ENCODE measurements around the gene PRDM4.

Gene PRDM4, protein sequence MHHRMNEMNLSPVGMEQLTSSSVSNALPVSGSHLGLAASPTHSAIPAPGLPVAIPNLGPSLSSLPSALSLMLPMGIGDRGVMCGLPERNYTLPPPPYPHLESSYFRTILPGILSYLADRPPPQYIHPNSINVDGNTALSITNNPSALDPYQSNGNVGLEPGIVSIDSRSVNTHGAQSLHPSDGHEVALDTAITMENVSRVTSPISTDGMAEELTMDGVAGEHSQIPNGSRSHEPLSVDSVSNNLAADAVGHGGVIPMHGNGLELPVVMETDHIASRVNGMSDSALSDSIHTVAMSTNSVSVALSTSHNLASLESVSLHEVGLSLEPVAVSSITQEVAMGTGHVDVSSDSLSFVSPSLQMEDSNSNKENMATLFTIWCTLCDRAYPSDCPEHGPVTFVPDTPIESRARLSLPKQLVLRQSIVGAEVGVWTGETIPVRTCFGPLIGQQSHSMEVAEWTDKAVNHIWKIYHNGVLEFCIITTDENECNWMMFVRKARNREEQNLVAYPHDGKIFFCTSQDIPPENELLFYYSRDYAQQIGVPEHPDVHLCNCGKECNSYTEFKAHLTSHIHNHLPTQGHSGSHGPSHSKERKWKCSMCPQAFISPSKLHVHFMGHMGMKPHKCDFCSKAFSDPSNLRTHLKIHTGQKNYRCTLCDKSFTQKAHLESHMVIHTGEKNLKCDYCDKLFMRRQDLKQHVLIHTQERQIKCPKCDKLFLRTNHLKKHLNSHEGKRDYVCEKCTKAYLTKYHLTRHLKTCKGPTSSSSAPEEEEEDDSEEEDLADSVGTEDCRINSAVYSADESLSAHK

DNA sequence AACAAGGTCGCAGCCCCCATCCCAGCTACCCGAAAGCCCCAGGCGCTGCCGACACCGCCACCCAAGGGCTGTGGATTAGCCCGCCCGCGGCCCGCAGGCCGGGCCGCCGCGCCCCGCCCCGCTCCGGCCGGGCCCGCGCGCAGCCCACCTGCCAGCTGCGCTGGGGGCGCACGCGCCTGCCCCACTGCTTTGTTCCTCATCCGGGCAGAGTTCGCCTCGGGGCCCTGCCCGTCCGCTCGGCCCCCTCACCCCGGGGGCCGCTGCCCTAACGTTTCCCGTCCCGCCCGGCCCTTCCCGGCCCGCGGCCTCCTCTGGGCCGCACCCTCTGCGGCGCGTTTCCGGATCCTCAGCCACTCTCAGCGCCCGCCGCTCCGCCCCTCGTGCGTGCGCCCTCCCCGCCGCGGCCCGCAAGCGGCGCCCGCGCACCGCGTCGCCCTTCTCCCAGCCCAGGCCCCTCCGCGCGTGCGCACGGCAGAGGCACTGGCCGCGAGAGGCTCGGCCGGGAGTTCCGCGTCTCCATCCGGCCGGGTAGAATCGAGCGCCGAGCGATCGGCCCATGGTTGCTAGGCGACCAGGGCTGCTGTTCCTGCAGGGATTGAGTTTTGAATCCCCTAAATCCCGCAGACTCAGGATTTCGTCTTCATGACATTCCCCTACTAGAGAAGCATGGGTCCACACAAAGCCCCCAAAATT lies at the start of gene PRDM4:
TSS of gene PRDM4 (minus strand) at position 329 of the 693 bp plus-strand sequence. CDS start 622 bp downstream, outside the sequence.
- DNase-seq, result peak; percentile 80 to 88

DNA sequence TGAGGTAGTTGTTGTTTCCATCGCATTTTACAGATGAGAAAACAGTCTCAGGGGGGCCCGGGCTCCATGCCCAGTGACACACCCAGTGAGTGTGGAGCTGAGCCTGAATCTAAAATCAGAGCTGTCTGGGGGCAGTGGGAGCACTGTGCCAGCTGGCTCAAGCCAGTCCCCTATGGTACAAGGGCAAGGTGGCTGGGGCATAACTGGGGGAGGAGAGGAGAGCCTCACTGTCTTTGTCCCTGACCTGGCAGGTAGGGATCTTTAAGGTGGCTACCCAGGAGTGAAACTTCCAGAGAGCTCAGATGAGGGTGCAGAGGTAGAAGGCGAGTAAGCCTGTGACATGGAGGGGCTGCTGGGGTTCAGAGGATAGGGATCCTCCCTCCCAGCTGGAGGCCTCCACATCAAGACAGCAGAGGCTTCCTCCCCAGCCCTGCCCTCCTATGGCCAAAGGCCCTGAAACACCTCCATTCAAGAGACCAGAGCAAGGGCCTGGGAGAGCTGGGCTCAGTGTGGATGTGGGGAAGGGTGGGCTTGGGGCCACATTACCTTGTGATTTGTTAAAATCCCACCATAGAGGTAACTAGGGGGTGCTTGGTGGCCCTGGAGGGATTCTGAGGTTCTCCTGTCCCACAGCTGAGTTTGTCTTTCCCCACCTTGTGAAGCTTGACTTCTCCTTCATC lies 46.7 kb upstream of the PRDM4 start:
- no peak for DNase-seq

DNA sequence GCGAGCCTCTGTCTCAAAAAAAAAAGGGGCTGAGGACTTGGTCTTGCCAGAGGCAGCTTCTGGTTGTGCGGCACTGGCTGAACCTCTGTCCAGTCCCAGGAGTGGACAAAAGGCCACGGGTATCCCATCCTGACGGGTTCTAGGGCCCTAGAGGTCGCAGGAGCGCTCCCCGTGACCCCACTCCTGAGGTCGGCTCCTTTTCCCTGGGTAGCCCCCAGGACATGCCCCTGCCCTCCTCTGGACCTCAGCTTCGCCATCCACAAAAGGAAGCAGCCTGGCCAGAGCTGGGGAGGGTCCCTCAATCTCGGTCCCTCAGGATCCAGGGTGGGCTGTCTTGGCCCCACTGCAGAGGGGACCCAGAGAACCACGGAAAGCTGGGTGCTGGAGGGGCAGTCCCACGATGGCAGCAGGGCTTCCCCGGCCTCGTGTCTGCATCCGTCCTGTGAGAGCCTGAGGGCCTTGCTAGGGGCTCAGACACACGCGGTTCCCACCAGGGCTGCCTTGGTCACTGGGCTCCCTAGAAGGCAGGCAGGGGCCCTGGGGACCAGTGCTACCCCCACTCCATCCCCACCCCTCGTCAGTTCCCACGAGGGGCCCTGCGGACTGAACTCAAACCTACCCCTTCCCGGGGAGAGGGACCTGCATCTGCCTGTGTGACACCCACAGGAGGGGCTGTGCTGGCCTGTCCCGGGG lies 44.7 kb upstream of the PRDM4 start:
- DNase-seq, result no peak

DNA sequence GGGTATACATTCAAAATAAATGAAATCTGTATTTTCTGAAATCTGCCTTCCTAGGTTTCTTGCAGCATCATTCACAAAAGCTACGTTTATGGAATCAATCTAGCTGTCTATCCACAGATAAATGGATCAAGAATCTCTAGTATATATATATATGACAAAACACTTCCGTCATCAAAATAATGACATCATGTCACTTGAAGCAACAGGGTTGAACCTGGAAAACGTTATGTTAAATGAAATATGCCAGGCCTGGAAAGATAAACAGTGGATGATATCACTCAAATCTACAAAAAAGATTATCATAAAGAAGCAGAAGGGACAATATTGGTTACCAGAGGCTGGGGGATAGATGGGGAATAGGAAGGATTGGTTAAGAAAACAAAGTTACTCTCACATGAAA lies 42.2 kb upstream of the PRDM4 start:
- no peak for DNase-seq

DNA sequence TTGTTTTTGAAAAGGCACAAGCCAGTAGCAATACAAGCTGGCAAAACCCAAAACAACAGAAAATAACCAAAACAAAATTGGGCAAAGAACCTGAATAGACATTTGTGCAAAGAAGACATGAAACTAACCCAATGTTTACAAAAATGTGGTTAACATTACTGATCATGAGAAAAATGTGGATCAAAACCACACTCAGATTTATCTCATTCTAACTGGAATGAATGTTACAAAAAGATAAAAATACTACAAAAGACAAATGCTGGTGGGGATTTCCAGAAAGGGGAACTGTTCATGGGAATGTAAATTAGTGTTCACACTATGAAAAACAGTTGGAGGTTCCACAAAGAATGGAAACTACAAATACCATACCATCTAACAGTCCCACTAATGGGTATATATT lies 40.2 kb upstream of the PRDM4 start:
- no peak for DNase-seq

DNA sequence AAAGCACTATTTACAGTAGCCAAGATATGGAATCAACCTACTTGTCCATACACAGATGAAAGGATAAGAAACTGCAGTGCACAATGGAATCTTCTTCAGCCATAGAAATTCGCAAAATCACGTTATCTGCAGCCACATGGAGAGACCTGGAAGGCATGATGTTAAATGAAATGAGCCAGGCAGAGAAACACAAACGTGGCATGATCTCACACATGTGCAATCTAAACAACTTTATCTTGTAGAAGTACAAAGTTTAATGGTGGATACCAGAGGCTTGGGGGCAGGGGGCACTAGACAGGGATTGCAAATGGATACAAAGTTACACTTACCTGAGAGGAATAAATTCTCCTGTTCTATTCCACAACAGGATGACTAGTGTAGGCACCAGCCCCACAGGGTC lies 37.6 kb upstream of the PRDM4 start:
- no peak for DNase-seq

DNA sequence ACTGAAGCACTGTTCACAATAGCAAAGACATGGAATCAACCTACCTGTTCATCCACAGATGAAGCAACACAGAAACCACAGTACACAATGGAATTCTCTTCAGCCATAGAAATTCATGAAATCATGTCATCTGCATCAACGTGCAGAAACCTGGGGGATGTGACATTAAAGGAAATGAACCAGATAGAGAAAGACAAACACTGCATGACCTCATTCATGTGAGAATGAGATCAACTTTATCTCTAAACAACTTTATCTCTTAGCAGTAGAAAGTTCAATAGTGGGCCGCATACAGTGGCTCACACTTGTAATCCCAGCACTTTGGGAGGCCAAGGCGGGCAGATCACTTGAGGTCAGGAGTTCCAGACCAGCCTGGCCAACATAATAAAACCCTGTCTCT lies 33.5 kb upstream of the PRDM4 start:
- no peak for DNase-seq

DNA sequence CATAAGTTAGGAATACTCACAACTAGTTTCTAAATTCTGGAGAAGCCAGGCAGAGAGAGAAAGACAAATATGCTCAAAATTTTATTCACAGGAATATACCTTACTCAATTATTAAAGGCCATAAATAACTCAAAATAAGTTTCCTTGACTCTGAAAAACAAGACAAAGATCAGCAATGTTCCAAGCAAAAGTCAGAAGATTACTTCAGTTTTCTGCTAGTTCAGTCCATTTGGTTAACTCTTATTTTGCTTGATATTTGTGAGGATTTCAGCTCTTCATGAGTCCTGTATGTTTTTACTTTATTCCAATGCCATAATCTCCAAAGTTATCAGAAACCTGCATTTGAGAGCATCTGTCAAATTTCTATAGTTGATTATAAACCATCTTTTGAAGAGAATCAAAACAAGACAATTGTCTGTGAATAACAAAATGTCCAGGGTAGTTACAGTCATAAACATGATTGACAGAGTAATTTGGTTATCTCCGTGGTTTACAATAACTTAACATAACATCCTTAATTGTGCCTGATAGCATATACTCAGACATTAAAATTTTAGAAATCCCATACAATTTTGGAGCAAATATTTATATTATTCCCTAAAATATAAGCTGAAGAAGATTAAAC lies 30.6 kb upstream of the PRDM4 start:
- DNase-seq, result no peak

DNA sequence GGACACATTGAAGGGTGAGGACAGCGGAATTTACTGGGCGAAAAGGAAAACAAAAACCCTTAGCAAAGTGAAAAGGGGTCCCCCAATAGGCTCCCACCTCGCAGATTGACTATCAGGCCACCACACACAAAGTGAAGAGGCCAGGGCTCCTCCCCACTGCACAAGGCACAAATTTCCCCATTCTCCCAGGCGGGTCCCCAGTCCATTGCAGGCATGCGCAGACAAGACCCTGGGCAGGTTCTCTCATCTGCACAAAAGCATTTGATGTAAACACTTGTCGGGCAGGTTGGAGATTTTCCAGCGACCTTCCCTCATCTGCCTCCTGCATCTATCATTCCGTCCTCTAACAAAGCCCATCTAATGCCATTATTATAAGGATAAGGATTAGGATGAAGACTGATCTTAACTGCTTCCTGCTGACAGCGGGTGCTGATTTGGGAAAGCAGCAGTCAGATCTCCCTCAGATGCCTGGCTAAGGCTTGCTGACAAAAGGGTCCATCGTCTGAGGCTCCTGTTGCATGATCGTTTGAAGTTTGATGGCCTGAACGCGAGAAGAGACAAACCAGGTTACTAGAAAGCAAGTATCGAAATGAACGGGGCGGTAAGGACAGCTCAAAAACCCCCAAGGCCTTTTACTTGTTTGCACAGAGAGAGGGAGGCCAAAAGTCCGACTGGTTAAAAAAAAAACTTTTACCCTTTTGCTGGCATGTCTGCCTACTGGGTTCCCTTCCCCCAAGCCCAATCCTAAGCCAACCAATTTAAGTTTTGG lies 27.9 kb upstream of the PRDM4 start:
- DNase-seq, result no peak

DNA sequence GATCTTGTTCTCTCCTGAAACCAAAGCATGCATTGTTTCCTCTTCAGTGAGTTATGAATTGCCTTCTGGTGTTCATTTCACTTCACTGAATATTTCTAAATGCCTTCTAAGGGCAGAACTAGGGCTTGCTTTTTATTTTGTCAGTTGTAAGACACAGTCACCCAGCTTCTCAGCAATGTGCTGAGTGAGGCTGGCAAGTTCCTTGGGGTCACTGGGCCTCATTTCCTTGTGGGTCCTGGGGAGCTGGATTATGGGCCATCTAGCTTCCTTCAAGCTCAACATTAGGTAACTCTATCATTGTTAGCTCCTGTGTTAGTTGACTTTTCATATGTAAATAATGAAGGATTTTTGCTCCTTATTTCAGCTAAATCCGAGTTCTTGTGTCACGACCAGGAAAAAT lies 27.3 kb upstream of the PRDM4 start:
- no peak for DNase-seq

DNA sequence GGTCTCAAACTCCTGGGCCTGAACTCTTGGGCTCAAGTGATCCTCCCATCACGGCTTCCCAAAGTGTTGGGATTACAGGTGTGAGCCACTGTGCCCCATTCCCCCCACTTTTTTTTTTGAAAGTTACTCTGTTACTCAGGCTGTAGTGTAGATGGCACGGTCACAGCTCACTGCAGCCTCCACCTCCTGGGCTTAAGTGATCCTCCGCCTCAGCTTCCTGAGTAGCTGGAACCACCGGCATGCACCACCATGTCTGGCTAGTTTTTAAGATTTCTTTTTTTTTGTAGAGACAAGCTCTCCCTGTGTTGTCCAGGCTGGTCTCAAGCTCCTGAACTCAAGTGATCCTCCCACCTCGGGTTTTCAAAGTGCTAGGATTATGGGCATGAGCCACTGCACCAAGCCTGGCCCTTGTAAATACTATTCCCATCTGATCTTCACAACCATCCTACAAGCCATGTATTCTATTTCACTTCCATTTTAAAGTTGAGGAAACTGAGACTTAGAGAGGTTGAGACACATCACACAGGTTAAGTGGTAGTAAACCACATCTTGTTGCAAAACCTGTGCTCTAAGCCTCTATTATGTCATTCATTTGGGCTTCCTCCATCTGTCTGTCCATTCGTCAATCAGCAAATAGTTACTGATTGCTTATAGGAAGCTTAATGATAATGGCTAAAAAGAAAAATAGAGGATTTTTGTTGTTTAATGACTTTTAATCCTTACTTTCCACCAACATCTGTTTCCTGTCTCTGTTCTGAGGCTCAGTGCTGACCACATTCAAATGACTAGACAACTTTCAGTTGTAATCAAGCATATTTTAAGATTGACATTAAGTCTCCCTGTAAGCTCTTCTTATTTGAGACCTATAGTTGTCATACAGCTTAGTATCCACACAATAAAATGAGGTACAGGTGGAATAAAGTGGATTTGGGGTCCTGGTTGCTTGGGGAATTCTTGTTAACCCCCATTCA lies 22.8 kb upstream of the PRDM4 start:
- no peak for DNase-seq

DNA sequence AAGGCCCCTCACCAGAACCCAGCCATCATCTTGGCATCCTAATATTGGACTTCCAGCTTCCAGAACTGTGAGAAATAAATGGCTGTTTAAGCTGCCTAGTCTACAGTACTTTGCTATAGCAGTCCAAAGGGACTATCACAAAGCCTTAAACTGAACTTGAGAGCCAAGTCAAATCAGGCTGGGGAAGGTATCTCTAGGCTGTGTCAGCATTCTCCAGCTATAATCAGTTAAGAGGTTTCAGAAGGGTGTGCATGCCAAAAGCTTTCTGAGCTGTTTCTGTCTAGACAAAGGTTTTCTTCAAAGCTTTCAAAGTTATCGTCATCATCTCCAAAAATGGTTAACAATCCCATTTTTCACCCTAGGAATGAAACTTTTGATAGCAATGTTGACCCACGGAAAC lies 21.1 kb upstream of the PRDM4 start:
- DNase-seq, result no peak

DNA sequence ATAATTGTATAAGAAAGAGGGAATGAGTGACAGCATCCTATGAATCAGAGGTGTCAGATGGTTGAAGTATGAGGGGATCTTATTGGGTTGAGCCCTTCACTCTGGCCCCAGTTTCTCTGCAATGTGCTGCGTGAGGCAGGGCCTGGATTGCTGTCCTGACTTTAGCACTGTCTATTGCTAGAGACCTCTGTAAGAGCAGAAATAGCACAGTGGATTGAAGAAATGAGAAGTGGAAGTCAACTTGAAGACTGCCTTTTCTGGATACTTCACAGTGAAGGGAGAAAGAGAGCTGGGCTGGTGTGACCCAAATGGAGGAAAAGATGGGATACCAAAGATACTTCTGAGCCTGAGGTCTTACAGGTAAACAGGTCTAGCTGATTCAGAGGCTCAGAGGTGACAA lies 19.4 kb upstream of the PRDM4 start:
- DNase-seq, result no peak

DNA sequence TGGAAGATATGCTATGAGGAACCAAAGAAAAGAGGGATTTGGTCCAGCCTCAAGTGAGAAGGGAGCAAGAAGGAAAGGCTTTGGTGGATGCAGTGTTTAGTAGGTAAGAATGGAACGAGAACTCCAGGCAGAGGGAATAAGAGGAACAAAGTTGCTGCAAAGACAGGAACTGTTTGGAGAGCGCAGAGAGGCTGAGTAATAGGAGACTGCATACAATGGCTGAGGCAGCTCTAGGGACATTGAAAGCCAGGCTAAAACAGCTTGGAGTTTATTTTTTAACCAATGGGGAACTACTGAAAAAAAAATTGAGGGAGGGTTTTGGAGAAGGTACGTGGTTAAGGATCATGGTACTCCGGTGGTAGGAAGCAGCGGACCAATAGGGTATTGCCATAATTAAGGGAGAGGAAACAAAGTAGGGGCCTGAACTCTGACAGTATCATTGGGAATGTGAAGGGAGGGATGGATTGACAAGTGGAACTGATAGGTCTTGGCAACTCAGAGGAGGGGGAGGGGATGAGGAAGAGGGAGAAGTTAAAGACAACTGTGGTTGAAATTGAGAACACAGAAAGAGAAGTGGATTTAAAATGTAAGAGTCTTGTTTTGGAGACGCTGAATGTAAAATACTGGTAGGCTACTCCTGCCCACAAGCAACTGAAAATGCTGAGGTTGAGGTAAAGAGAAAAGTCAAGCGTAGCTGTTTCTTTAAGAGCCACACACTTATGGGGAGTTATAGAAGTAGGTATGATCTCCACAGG lies 18.3 kb upstream of the PRDM4 start:
- no peak for DNase-seq

DNA sequence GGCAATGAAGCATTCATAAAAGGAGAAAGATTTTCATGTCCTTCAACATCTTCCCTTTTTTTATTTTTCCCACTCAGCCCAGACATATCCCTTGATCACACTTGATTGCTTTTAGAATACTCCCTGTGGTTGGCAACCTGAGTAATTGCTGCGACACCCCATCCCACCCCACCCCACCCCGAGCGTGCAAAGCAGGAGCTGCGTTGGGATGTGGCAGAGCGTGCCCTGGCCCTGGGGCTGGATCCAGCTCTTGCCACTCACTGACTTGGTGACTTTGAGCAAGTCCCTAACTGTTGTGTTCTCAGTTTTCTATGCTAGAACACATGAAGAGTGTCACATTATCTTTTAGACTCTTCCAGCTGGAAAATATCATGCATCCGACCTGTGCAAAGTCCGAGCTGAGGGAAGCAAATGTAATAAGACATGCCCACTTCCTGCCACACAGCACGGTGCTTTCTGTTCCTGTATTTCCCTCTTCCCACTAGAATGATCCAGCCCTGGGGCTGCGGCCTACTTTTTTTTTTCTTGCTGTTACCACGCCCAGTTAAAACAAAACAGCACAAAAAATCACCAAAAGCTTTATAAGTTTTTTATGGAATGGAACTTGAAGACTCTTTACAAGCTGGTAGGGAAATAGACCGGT lies 17.6 kb upstream of the PRDM4 start:
- no peak for DNase-seq

DNA sequence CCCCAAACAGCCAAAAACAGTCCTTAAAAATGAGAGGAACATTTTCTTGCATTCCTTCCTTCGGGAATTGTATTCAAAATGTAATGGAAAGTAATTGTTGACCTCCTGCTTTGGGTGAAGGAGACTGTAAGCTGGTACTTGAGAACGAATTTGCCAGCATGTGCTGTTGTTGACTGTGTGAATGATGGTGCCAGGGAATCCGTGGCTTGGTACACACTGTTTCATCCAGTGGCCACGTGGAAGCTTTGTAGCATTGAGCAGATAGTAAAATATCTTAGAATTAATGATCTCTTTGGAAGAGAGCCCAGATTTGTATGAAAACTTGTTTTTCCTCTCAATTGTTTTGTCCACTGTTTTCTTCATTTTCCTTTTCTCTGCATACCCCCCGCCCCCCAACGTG lies 15.2 kb upstream of the PRDM4 start:
- no peak for DNase-seq

DNA sequence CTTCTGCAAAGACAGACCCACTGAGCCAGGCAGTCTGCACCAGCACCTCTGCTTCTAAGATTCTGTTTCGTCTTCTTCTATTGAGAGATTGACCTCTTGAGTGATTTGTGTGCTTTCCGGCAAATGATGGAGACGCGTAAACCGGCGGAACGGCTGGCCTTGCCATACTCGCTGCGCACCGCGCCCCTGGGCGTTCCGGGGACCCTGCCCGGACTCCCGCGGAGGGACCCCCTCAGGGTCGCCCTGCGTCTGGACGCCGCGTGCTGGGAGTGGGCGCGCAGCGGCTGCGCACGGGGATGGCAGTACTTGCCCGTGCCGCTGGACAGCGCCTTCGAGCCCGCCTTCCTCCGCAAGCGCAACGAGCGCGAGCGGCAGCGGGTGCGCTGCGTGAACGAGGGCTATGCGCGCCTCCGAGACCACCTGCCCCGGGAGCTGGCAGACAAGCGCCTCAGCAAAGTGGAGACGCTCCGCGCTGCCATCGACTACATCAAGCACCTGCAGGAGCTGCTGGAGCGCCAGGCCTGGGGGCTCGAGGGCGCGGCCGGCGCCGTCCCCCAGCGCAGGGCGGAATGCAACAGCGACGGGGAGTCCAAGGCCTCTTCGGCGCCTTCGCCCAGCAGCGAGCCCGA lies 14.3 kb upstream of the PRDM4 start:
- peak in 1 of 2 donors; percentile 4 for DNase-seq
